Hepatocyte (in vitro differentiated cells): Measurements from ENCODE around the gene SPATA20.

Experiments
- EZH2 ChIP-seq: fragments of 200-600 bp; sonication (generic); IDR thresholded peaks from 2 replicates; pipeline ENCODE4 v1.6.1; 2016; ENCODE audit warnings: antibody characterized with exemption, mild to moderate bottlenecking, borderline replicate concordance
- EZH2phosphoT487 ChIP-seq: fragments of 200-600 bp; sonication (generic); IDR thresholded peaks from one replicate; pipeline ENCODE4 v1.6.1; 2018; ENCODE audit warnings: antibody characterized with exemption, mild to moderate bottlenecking, low read depth, moderate library complexity; ENCODE audit not compliant: unreplicated experiment, severe bottlenecking
- TF ChIP-seq, protein P1 (sequence below): fragments of 200-600 bp; sonication (generic); IDR thresholded peaks from 2 replicates; pipeline ENCODE4 v1.5.1; 2016; ENCODE audit warnings: antibody characterized with exemption, mild to moderate bottlenecking; ENCODE audit not compliant: poor library complexity

DNA sequence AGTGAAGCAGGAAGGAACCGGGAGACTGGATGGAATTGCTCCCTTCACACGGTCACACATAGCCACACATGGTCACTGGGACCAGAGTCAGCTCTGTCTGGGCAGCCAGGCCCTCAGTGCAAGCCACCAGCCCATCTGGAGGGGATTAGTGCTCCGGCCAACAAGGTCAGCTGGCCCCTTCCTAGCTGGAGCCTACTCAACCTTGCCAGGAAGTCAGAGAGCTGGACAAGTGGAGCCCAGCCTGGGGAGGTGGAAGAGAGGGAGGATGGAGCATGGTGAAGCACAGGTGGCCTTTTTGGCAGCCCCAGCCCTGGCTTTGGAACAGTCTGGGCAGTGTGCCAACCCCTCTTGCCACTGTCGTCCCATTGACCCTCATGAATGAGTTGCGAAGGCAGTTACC, 9.8 kb downstream of the SPATA20 start:
- TF ChIP-seq EZH2: no peak
- TF ChIP-seq, protein P1, sequence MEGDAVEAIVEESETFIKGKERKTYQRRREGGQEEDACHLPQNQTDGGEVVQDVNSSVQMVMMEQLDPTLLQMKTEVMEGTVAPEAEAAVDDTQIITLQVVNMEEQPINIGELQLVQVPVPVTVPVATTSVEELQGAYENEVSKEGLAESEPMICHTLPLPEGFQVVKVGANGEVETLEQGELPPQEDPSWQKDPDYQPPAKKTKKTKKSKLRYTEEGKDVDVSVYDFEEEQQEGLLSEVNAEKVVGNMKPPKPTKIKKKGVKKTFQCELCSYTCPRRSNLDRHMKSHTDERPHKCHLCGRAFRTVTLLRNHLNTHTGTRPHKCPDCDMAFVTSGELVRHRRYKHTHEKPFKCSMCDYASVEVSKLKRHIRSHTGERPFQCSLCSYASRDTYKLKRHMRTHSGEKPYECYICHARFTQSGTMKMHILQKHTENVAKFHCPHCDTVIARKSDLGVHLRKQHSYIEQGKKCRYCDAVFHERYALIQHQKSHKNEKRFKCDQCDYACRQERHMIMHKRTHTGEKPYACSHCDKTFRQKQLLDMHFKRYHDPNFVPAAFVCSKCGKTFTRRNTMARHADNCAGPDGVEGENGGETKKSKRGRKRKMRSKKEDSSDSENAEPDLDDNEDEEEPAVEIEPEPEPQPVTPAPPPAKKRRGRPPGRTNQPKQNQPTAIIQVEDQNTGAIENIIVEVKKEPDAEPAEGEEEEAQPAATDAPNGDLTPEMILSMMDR: no peak
- no peak for TF ChIP-seq EZH2phosphoT487
